ENCODE results near the gene ACSL3. TPM values are rescaled to one million over a fixed set of nuclear protein-coding genes. Genes with fewer than 3 reads are reported as not detected.

Gene ACSL3
- total and polyA plus RNA-seq, 5 donors, result 14.4 to 50.4 (median 36.2) TPM

- no peaks in the 10 kb centered on the region for H3K4me1 ChIP-seq (ENCODE audit: control insufficient read depth, insufficient read depth, low read length)
- ATAC-seq, result no peak
- H3K27ac ChIP-seq (ENCODE audit: low read length), result no peak overlapping the region
- H3K4me3 ChIP-seq (ENCODE audit: low read length), result no peak overlapping the region
- DNase-seq, result no peak
- 87% methylated on average over 1 of the region's 1 CpG for WGBS
- no peaks in the 10 kb centered on the region for H3K27me3 ChIP-seq (ENCODE audit: control insufficient read depth, insufficient read depth)
- H3K9me3 ChIP-seq (ENCODE audit: control insufficient read depth, low read length), result no peaks in the 10 kb centered on the region
- intact Hi-C loops (cut with DNase I), result no loop called here
Observed at GRCh38 chr2:222944552-222944951, 83.7 kb downstream of the ACSL3 start.

GRCh38 chr2:222944971-222945740 is 84.3 kb downstream of the ACSL3 start:
- DNase-seq (no peak), ATAC-seq (no peak)
- H3K4me1 ChIP-seq (ENCODE audit: control insufficient read depth, insufficient read depth, low read length), result no peaks in the 10 kb centered on the region
- 88% methylated on average over 5 of the region's 5 CpGs for whole genome bisulfite sequencing
- H3K27ac ChIP-seq (ENCODE audit: low read length), result no peak overlapping the region
- intact Hi-C loops (cut with DNase I), result no loop called here
- H3K4me3 ChIP-seq (ENCODE audit: low read length), result no peak overlapping the region
- no peaks in the 10 kb centered on the region for H3K27me3 ChIP-seq (ENCODE audit: control insufficient read depth, insufficient read depth)
- H3K9me3 ChIP-seq (ENCODE audit: control insufficient read depth, low read length), result no peaks in the 10 kb centered on the region

GRCh38 chr2:222945887-222946286 is 85.1 kb downstream of the ACSL3 start:
- intact Hi-C loops (cut with DNase I), result no loop called here
- H3K27me3 ChIP-seq (ENCODE audit: control insufficient read depth, insufficient read depth), result no peaks in the 10 kb centered on the region
- DNase-seq (no peak), ATAC-seq (no peak)
- H3K9me3 ChIP-seq (ENCODE audit: control insufficient read depth, low read length), result no peaks in the 10 kb centered on the region
- no peak overlapping the region for H3K27ac ChIP-seq (ENCODE audit: low read length)
- H3K4me1 ChIP-seq (ENCODE audit: control insufficient read depth, insufficient read depth, low read length), result no peaks in the 10 kb centered on the region
- H3K4me3 ChIP-seq (ENCODE audit: low read length), result no peak overlapping the region
- WGBS, result 79% methylated on average over 8 of the region's 8 CpGs

GRCh38 chr2:222946700-222947287 is 86.0 kb downstream of the ACSL3 start:
- peak in 1 of 2 donors; percentile 49 for ATAC-seq
- no peak overlapping the region for H3K4me3 ChIP-seq (ENCODE audit: low read length)
- WGBS, result 89% methylated on average over 7 of the region's 7 CpGs
- intact Hi-C loops (cut with DNase I), result no loop called here
- no peak for DNase-seq
- H3K4me1 ChIP-seq (ENCODE audit: control insufficient read depth, insufficient read depth, low read length), result no peaks in the 10 kb centered on the region
- no peaks in the 10 kb centered on the region for H3K9me3 ChIP-seq (ENCODE audit: control insufficient read depth, low read length)
- H3K27me3 ChIP-seq (ENCODE audit: control insufficient read depth, insufficient read depth), result no peaks in the 10 kb centered on the region
- no peak overlapping the region for H3K27ac ChIP-seq (ENCODE audit: low read length)

- ATAC-seq, result no peak
- intact Hi-C loops (cut with DNase I), result no loop called here
- H3K9me3 ChIP-seq (ENCODE audit: control insufficient read depth, low read length), result no peaks in the 10 kb centered on the region
Observed at GRCh38 chr2:222949073-222949472, 88.2 kb downstream of the ACSL3 start.

GRCh38 chr2:222949690-222950323 is 89.0 kb downstream of the ACSL3 start:
- no peaks in the 10 kb centered on the region for H3K9me3 ChIP-seq (ENCODE audit: control insufficient read depth, low read length)
- H3K27ac ChIP-seq (ENCODE audit: low read length), result no peak overlapping the region
- no peaks in the 10 kb centered on the region for H3K27me3 ChIP-seq (ENCODE audit: control insufficient read depth, insufficient read depth)
- H3K4me3 ChIP-seq (ENCODE audit: low read length), result no peak overlapping the region
- WGBS, result 99% methylated on average over 3 of the region's 3 CpGs
- DNase-seq (no peak), ATAC-seq (no peak)
- intact Hi-C loops (cut with DNase I), result no loop called here
- H3K4me1 ChIP-seq (ENCODE audit: control insufficient read depth, insufficient read depth, low read length), result no peaks in the 10 kb centered on the region

More at GRCh38 chr2:222949073-222949472, 88.2 kb downstream of the ACSL3 start:
- WGBS, result 63% methylated on average over 1 of the region's 1 CpG
- no peaks in the 10 kb centered on the region for H3K27me3 ChIP-seq (ENCODE audit: control insufficient read depth, insufficient read depth)
- no peaks in the 10 kb centered on the region for H3K4me1 ChIP-seq (ENCODE audit: control insufficient read depth, insufficient read depth, low read length)
- no peak overlapping the region for H3K27ac ChIP-seq (ENCODE audit: low read length)
- no peak for DNase-seq
- no peak overlapping the region for H3K4me3 ChIP-seq (ENCODE audit: low read length)

- Histone ChIP-seq H3K9me3 (ENCODE audit: control insufficient read depth, low read length) (no peaks in the 10 kb centered on the region), H3K27ac (ENCODE audit: low read length) (no peak overlapping the region), H3K4me3 (ENCODE audit: low read length) (no peak overlapping the region), H3K27me3 (ENCODE audit: control insufficient read depth, insufficient read depth) (no peaks in the 10 kb centered on the region), H3K4me1 (ENCODE audit: control insufficient read depth, insufficient read depth, low read length) (no peaks in the 10 kb centered on the region)
- no peak for DNase-seq
- WGBS, result 59% methylated on average over 13 of the region's 13 CpGs
- intact Hi-C loops (cut with DNase I), result no loop called here
- ATAC-seq, result no peak
Observed at GRCh38 chr2:222950638-222951285, 89.9 kb downstream of the ACSL3 start.

GRCh38 chr2:222952204-222952603 is 91.4 kb downstream of the ACSL3 start:
- Histone ChIP-seq H3K27ac (ENCODE audit: low read length) (no peak overlapping the region), H3K9me3 (ENCODE audit: control insufficient read depth, low read length) (no peaks in the 10 kb centered on the region), H3K4me3 (ENCODE audit: low read length) (no peak overlapping the region), H3K4me1 (ENCODE audit: control insufficient read depth, insufficient read depth, low read length) (no peaks in the 10 kb centered on the region), H3K27me3 (ENCODE audit: control insufficient read depth, insufficient read depth) (no peaks in the 10 kb centered on the region)
- intact Hi-C loops (cut with DNase I), result no loop called here
- ATAC-seq (no peak), DNase-seq (peak in 1 of 3 donors; percentile 49)

- WGBS, result 55% methylated on average over 1 of the region's 1 CpG
- Histone ChIP-seq H3K27me3 (ENCODE audit: control insufficient read depth, insufficient read depth) (no peaks in the 10 kb centered on the region), H3K9me3 (ENCODE audit: control insufficient read depth, low read length) (no peaks in the 10 kb centered on the region), H3K4me1 (ENCODE audit: control insufficient read depth, insufficient read depth, low read length) (no peaks in the 10 kb centered on the region), H3K4me3 (ENCODE audit: low read length) (no peak overlapping the region), H3K27ac (ENCODE audit: low read length) (no peak overlapping the region)
- intact Hi-C loops (cut with DNase I), result no loop called here
- ATAC-seq (no peak), DNase-seq (no peak)
Observed at GRCh38 chr2:222955008-222955407, 94.2 kb downstream of the ACSL3 start.

- WGBS, result 74% methylated on average over 4 of the region's 4 CpGs
- ATAC-seq, result no peak
- intact Hi-C loops (cut with DNase I), result no loop called here
- Histone ChIP-seq H3K4me1 (ENCODE audit: control insufficient read depth, insufficient read depth, low read length) (no peaks in the 10 kb centered on the region), H3K27ac (ENCODE audit: low read length) (no peak overlapping the region), H3K4me3 (ENCODE audit: low read length) (no peak overlapping the region), H3K27me3 (ENCODE audit: control insufficient read depth, insufficient read depth) (no peaks in the 10 kb centered on the region), H3K9me3 (ENCODE audit: control insufficient read depth, low read length) (no peaks in the 10 kb centered on the region)
- DNase-seq, result no peak
Observed at GRCh38 chr2:222959358-222959757, 98.5 kb downstream of the ACSL3 start.

GRCh38 chr2:222960126-222960525 is 99.3 kb downstream of the ACSL3 start:
- Histone ChIP-seq H3K4me1 (ENCODE audit: control insufficient read depth, insufficient read depth, low read length) (no peaks in the 10 kb centered on the region), H3K9me3 (ENCODE audit: control insufficient read depth, low read length) (no peaks in the 10 kb centered on the region), H3K4me3 (ENCODE audit: low read length) (no peak overlapping the region), H3K27me3 (ENCODE audit: control insufficient read depth, insufficient read depth) (no peaks in the 10 kb centered on the region), H3K27ac (ENCODE audit: low read length) (no peak overlapping the region)
- intact Hi-C loops (cut with DNase I), result no loop called here
- DNase-seq (no peak), ATAC-seq (no peak)
- 57% methylated on average over 6 of the region's 6 CpGs for WGBS

All from right cardiac atrium (tissue), 5 donors.